ENCODE measurements around the gene TEX38.
"Not testable (repeated sequence)": the region's sequence is repeated elsewhere in the genome, so short reads cannot be mapped to it uniquely, and the experiment has no call there.

The TEX38 gene

GRCh38 chr1:46692811-46693770 lies 21.4 kb downstream of the TEX38 start:
- no peak overlapping the region for H3K4me3 ChIP-seq (ENCODE audit: low read length)
- DNase-seq (ENCODE audit: low read depth): no peak
- no peak for TF ChIP-seq CTCF (conservative IDR thresholded peaks at IDR 0.05; ENCODE audit: low read depth, low read length)

GRCh38 chr1:46694676-46695075 lies 23.0 kb downstream of the TEX38 start:
- H3K4me3 ChIP-seq (ENCODE audit: low read length); DNase-seq (ENCODE audit: low read depth): not testable (repeated sequence)

GRCh38 chr1:46697053-46697452 lies 25.4 kb downstream of the TEX38 start:
- H3K4me3 ChIP-seq (ENCODE audit: low read length): no peak overlapping the region
- TF ChIP-seq CTCF (conservative IDR thresholded peaks at IDR 0.05; ENCODE audit: low read depth, low read length): no peak
- no peak for DNase-seq (ENCODE audit: low read depth)

- H3K4me3 ChIP-seq (ENCODE audit: low read length): no peak overlapping the region
- no peak for DNase-seq (ENCODE audit: low read depth)
- no peak for TF ChIP-seq CTCF (conservative IDR thresholded peaks at IDR 0.05; ENCODE audit: low read depth, low read length)
These were observed 28.0 kb downstream of the TEX38 start for GRCh38 chr1:46699666-46700065.

- no peak for TF ChIP-seq CTCF (conservative IDR thresholded peaks at IDR 0.05; ENCODE audit: low read depth, low read length)
- no peak overlapping the region for H3K4me3 ChIP-seq (ENCODE audit: low read length)
- DNase-seq (ENCODE audit: low read depth): no peak
These were observed 32.4 kb downstream of the TEX38 start for GRCh38 chr1:46703927-46704641.

GRCh38 chr1:46705408-46705807 lies 33.8 kb downstream of the TEX38 start:
- DNase-seq (ENCODE audit: low read depth): no peak
- TF ChIP-seq CTCF (conservative IDR thresholded peaks at IDR 0.05; ENCODE audit: low read depth, low read length): no peak
- no peak overlapping the region for H3K4me3 ChIP-seq (ENCODE audit: low read length)

GRCh38 chr1:46708121-46708520 lies 36.5 kb downstream of the TEX38 start:
- TF ChIP-seq CTCF (conservative IDR thresholded peaks at IDR 0.05; ENCODE audit: low read depth, low read length): no peak

More at GRCh38 chr1:46708121-46708520, 36.5 kb downstream of the TEX38 start:
- no peak for DNase-seq (ENCODE audit: low read depth)
- no peak overlapping the region for H3K4me3 ChIP-seq (ENCODE audit: low read length)
